ENCODE results near the gene COX6B1.

GRCh38 chr19:35671818-35672217, 23.7 kb downstream of the COX6B1 start:
- no peak for TF ChIP-seq CTCF (IDR thresholded peaks at IDR 0.05)
- no peak for TF ChIP-seq POLR2A (IDR thresholded peaks at IDR 0.05)

Measured in Peyer's patch (tissue), 4 donors.